Measurements from ENCODE around the gene OR5AR1. TPM values are rescaled to one million over a fixed set of nuclear protein-coding genes. Genes with fewer than 3 reads are reported as not detected.

Gene OR5AR1
- total and polyA plus RNA-seq, 7 experiments from 2014 or later = not detected

GRCh38 chr11:56700914-56701485 lies 37.5 kb downstream of the OR5AR1 start:
- Histone ChIP-seq H3K27me3 (ENCODE audit: control insufficient read depth in 2 of 2, insufficient read depth in 2 of 2, low read length in 2 of 2) (no peaks in the 10 kb centered on the region), H3K4me3 (ENCODE audit: low read length) (no peak overlapping the region), H3K4me1 (ENCODE audit: control insufficient read depth in 2 of 2, insufficient read depth in 2 of 2, low read length in 2 of 2) (no peaks in the 10 kb centered on the region), H3K27ac (ENCODE audit: low read depth, low read length) (no peak overlapping the region), H3K36me3 (ENCODE audit: control insufficient read depth in 2 of 3, insufficient read depth in 3 of 3, low read length in 3 of 3) (no peaks in the 10 kb centered on the region), H3K9me3 (ENCODE audit: control insufficient read depth in 2 of 3, low read length in 3 of 3) (no peaks in the 10 kb centered on the region)
- H3K36me3 Mint-ChIP-seq = no peaks in the 10 kb centered on the region
- no peak overlapping the region for H3K27ac Mint-ChIP-seq
- intact Hi-C loops (cut with micrococcal nuclease) = no loop called here
- ChIA-PET CTCF (no interaction called here), POLR2A (no interaction called here)
- no peak overlapping the region for H3K4me3 Mint-ChIP-seq
- DNase-seq (no peak), ATAC-seq (no peak)
- peaks cover 0 to 22% (median 6%) of the 10 kb centered on the region in 11 donors for H3K9me3 Mint-ChIP-seq
- H3K27me3 Mint-ChIP-seq = no peaks in the 10 kb centered on the region
- H3K4me1 Mint-ChIP-seq = no peaks in the 10 kb centered on the region

GRCh38 chr11:56705784-56706396 lies 42.4 kb downstream of the OR5AR1 start:
- intact Hi-C loops (cut with micrococcal nuclease) = no loop called here
- no peaks in the 10 kb centered on the region for H3K36me3 Mint-ChIP-seq
- H3K9me3 Mint-ChIP-seq = peaks cover 0 to 15% (median 3%) of the 10 kb centered on the region in 11 donors
- no peaks in the 10 kb centered on the region for H3K9me3 ChIP-seq (ENCODE audit: control insufficient read depth in 2 of 3, low read length in 3 of 3)
- ATAC-seq (no peak), DNase-seq (no peak)
- H3K27me3 ChIP-seq (ENCODE audit: control insufficient read depth in 2 of 2, insufficient read depth in 2 of 2, low read length in 2 of 2) = no peaks in the 10 kb centered on the region
- no peaks in the 10 kb centered on the region for H3K4me1 ChIP-seq (ENCODE audit: control insufficient read depth in 2 of 2, insufficient read depth in 2 of 2, low read length in 2 of 2)
- no peak overlapping the region for H3K27ac ChIP-seq (ENCODE audit: low read depth, low read length)
- no peaks in the 10 kb centered on the region for H3K36me3 ChIP-seq (ENCODE audit: control insufficient read depth in 2 of 3, insufficient read depth in 3 of 3, low read length in 3 of 3)
- H3K27me3 Mint-ChIP-seq = no peaks in the 10 kb centered on the region
- no peak overlapping the region for H3K4me3 ChIP-seq (ENCODE audit: low read length)
- POLR2A ChIA-PET = no interaction called here
- no peak overlapping the region for H3K27ac Mint-ChIP-seq
- CTCF ChIA-PET = no interaction called here
- no peaks in the 10 kb centered on the region for H3K4me1 Mint-ChIP-seq
- H3K4me3 Mint-ChIP-seq = no peak overlapping the region

GRCh38 chr11:56706486-56706885 lies 43.0 kb downstream of the OR5AR1 start:
- Histone ChIP-seq H3K36me3 (ENCODE audit: control insufficient read depth in 2 of 3, insufficient read depth in 3 of 3, low read length in 3 of 3) (no peaks in the 10 kb centered on the region), H3K4me3 (ENCODE audit: low read length) (no peak overlapping the region), H3K27me3 (ENCODE audit: control insufficient read depth in 2 of 2, insufficient read depth in 2 of 2, low read length in 2 of 2) (no peaks in the 10 kb centered on the region), H3K27ac (ENCODE audit: low read depth, low read length) (no peak overlapping the region), H3K4me1 (ENCODE audit: control insufficient read depth in 2 of 2, insufficient read depth in 2 of 2, low read length in 2 of 2) (no peaks in the 10 kb centered on the region), H3K9me3 (ENCODE audit: control insufficient read depth in 2 of 3, low read length in 3 of 3) (no peaks in the 10 kb centered on the region)
- Mint-ChIP-seq H3K36me3 (no peaks in the 10 kb centered on the region), H3K4me1 (no peaks in the 10 kb centered on the region), H3K9me3 (peaks cover 0 to 16% (median 3%) of the 10 kb centered on the region in 11 donors), H3K4me3 (no peak overlapping the region), H3K27me3 (no peaks in the 10 kb centered on the region), H3K27ac (no peak overlapping the region)
- DNase-seq (no peak), ATAC-seq (no peak)
- CTCF ChIA-PET = no interaction called here
- intact Hi-C loops (cut with micrococcal nuclease) = no loop called here
- POLR2A ChIA-PET = no interaction called here

- H3K4me1 ChIP-seq (ENCODE audit: control insufficient read depth in 2 of 2, insufficient read depth in 2 of 2, low read length in 2 of 2) = no peaks in the 10 kb centered on the region
- no peaks in the 10 kb centered on the region for H3K36me3 ChIP-seq (ENCODE audit: control insufficient read depth in 2 of 3, insufficient read depth in 3 of 3, low read length in 3 of 3)
- no peak overlapping the region for H3K4me3 ChIP-seq (ENCODE audit: low read length)
- H3K27me3 Mint-ChIP-seq = no peaks in the 10 kb centered on the region
- no peak for ATAC-seq
- H3K36me3 Mint-ChIP-seq = no peaks in the 10 kb centered on the region
- CTCF ChIA-PET = no interaction called here
- no peaks in the 10 kb centered on the region for H3K4me1 Mint-ChIP-seq
- POLR2A ChIA-PET = no interaction called here
- no peaks in the 10 kb centered on the region for H3K9me3 ChIP-seq (ENCODE audit: control insufficient read depth in 2 of 3, low read length in 3 of 3)
- no peak overlapping the region for H3K4me3 Mint-ChIP-seq
- no peak overlapping the region for H3K27ac ChIP-seq (ENCODE audit: low read depth, low read length)
- H3K27me3 ChIP-seq (ENCODE audit: control insufficient read depth in 2 of 2, insufficient read depth in 2 of 2, low read length in 2 of 2) = no peaks in the 10 kb centered on the region
- H3K27ac Mint-ChIP-seq = no peak overlapping the region
- no peak for DNase-seq
- intact Hi-C loops (cut with micrococcal nuclease) = no loop called here
- peaks cover 2 to 23% (median 10%) of the 10 kb centered on the region in 11 donors for H3K9me3 Mint-ChIP-seq
Measured at GRCh38 chr11:56714206-56714605, 50.7 kb downstream of the OR5AR1 start.

Other genes starting within 250 kb of the OR5AR1 start
- gene OR5M3, start 190.3 kb upstream of the OR5AR1 start, total RNA-seq = not detected
- gene OR5M3, start 190.3 kb upstream of the OR5AR1 start, polyA plus RNA-seq = not detected
- not detected for gene OR5M8, start 172.3 kb upstream of the OR5AR1 start, total RNA-seq
- gene OR5M8, start 172.3 kb upstream of the OR5AR1 start, polyA plus RNA-seq = not detected
- gene OR5M11, start 120.4 kb upstream of the OR5AR1 start, total RNA-seq = not detected
- gene OR5M11, start 120.4 kb upstream of the OR5AR1 start, polyA plus RNA-seq = not detected
- not detected for gene OR5M10, start 86.0 kb upstream of the OR5AR1 start, total RNA-seq
- not detected for gene OR5M10, start 86.0 kb upstream of the OR5AR1 start, polyA plus RNA-seq
- not detected for gene OR5M1, start 48.8 kb upstream of the OR5AR1 start, total RNA-seq
- gene OR5M1, start 48.8 kb upstream of the OR5AR1 start, polyA plus RNA-seq = not detected
- gene OR5AP2, start 21.2 kb upstream of the OR5AR1 start, total RNA-seq = not detected
- gene OR5AP2, start 21.2 kb upstream of the OR5AR1 start, polyA plus RNA-seq = not detected
- not detected for gene OR9G1, start 35.4 kb downstream of the OR5AR1 start, total RNA-seq
- gene OR9G1, start 35.4 kb downstream of the OR5AR1 start, polyA plus RNA-seq = not detected
- not detected for gene OR9G4, start 85.0 kb downstream of the OR5AR1 start, total RNA-seq
- not detected for gene OR9G4, start 85.0 kb downstream of the OR5AR1 start, polyA plus RNA-seq

Data from naive thymus-derived CD4-positive, alpha-beta T cell (primary cell).